GM19025 (cell line): ENCODE measurements around the gene MMP28.
"Not testable (repeated sequence)": the region's sequence is repeated elsewhere in the genome, so short reads cannot be mapped to it uniquely, and the experiment has no call there.

Experiments used
- ATAC-seq: cut with Tn5 transposase; IDR thresholded peaks from one replicate; pipeline ENCODE4 v1.9.1; 2021; ENCODE audit warnings: mild to moderate bottlenecking, low read depth, moderate library complexity; ENCODE audit not compliant: unreplicated experiment

Gene MMP28

DNA sequence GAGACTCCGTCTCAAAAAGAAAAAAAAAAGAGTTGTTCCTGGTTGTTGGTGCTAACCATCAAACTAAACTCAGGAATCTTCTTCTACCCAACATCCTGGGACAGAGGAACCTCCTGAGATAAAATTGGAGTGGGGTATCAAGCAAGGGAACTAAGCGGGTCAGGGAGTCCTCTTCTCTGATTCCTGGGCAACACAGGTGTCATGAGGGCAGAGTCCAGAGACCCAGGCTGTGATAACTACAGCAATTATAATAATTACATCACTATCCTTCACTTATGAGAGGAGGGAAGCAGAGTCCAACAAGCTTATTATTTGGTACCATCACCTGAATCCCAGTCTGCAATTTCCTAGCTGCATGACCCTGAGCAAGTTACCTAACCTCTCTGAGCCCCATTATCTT lies 26.6 kb downstream of the MMP28 start:
- no peak for ATAC-seq

DNA sequence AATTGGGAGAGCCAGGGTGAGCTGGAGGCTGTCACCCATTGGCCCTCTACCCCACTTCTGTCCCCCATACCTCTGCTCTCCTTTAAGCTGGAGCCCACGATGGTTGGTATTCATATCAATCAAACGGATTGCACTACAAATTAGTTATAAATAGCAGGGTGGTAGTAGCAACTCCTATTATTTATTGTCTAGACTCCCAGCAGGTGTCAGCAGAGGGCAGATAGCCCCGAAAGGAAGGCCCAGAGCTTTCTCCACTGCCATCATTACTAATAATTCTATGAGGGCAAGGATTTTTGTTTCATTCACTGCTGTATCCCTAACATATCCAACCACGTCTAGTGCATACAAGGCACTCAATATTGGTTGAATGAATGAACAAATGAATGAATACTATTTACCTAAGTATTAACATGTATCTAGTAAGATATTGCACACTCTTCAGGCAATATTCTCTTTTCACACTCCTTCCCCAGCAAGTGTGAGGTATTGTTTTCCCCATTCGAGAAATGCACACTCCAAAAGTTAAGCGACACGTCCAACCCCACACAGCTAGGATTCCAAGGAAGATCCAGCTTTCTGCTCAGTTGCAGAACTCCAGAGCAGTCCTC lies 28.4 kb downstream of the MMP28 start:
- ATAC-seq = no peak

DNA sequence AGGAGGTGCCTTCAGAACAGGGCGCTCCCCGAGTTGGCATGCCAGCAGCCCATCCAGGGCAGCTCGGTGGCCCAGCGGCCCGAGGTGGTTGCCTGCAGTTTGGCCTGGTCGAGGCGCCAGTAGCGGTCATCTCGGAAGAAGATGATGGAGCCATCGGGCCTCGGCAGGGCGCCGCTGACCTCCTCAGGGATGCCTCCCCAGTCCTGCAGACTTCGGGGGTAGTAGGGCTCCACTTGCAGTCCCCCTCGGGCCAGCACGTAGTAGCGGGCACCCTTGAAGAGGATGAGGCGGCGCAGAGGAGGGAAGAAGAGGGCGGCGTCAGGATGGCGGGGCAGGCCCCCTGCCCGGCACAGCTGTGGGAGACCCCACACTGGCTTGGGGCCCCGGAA lies 29.0 kb downstream of the MMP28 start:
- no peak for ATAC-seq

DNA sequence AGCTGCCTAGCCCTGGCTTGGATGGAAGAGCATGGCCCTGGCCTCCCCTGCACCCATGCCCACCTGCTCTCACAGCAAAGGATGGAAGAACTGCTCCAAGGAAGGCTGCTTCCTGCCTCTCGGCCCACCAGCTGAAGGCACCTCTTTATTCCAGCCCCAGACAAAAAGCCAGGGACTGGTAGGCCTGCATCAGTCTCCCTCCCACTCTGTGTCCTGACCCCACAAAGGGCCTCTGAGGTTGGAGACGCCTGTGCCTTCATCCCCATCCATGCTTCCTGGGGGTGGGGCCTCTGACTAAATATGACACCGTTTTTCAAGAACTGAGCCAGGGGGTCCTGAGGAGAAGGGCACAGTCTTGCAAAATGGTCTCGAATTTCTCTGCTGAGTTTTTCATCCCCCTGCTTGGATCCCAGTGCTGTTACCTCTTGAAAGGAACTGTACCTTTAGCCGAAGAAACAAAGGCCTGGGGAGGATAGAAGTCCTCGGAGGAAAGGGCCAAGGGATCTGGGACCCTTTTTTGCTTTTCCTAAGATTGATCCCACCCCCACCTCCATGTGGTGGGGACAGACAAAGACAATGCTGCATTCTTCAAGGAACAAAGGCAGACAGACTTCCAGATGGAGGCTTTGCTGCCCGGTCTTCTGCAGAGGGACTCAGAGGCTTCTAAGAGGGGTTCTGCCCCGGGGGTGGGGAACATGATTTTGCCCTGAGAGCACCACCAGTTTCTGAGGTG lies 29.5 kb downstream of the MMP28 start:
- ATAC-seq = no peak

DNA sequence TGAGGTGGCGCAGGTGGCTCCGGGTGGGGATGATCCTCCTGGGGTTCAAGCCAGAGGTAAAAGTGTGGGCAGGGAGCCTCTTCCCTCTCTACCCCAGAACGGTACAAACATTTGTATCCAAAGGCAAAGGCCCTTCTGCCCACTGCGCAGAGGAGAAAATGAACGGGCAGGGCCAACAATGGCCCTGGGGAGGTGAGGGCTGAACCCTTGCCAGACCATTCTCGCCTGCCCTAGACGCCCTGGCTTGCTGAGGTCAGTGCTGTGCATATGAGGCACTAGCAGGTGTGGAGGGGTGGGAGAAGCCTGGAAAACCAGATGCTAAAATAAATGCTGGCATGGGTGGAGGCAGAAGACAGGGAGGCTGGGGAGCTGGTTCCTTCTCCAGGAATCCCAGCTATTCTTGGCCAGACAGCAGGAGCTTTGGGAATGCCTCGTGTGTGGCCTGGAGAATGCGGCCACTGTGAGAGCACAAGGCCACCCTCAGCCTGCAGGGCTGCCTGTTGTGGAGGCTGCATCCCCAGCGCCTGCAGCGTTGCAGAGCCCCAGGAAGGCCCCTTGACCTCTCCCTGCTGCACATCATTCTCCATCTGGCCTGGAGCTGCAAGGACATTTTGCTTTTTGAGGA lies 30.2 kb downstream of the MMP28 start:
- no peak for ATAC-seq

DNA sequence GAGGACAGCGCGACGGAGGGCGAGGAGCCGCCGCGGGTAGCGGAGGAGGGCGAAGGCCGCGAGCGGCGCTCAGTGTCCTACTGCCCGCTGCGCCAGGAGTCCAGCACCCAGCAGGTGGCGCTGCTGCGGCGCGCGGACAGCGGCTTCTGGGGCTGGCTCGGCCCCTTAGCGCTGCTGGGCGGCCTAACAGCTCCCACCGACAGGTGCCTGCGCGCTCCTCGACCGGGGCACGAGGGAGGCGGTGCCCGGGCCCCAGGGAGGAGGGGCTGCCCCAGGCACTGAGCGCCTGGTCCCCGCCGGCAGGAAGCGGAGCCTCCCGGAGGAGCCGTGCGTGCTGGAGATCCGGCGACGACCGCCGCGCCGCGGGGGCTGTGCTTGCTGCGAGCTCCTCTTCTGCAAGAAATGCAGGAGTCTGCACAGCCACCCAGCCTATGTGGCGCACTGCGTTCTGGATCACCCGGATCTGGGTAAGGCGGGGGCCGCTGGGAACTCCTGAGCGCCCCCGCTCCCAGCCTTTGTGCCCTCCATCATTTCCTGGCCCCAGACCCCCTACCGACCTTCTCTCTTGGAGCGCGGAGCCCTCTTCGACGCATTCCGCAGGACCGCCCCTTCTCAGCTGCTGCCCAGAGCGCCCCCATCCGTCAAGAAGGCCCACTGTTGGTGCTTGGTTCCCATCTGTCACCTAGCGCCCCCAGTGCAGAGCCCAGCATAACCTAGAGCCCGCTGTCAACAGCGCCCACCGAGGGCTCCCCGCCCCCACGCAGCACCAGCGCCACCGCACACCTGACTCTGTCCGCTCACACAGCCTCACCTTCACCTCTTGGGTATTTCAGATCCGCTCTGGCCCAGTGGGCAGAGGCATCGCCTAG lies 31.1 kb downstream of the MMP28 start:
- ATAC-seq = peak; percentile 86

DNA sequence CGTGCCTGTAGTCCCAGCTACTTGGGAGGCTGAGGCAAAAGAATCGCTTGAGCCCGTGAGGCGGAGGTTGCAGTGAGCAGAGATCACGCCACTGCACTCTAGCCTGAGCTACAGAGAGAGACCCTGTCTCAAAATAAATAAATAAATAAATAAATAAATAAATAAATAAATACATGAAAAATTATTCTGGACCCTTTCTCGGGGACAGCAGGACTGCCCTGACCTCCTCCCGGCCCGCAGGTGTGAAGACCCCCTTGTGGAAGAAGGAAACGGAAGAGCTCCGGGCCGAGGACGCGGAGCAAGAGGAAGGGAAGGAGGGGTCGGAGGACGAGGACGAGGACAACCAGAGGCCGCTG lies 31.7 kb downstream of the MMP28 start:
- ATAC-seq = no peak

DNA sequence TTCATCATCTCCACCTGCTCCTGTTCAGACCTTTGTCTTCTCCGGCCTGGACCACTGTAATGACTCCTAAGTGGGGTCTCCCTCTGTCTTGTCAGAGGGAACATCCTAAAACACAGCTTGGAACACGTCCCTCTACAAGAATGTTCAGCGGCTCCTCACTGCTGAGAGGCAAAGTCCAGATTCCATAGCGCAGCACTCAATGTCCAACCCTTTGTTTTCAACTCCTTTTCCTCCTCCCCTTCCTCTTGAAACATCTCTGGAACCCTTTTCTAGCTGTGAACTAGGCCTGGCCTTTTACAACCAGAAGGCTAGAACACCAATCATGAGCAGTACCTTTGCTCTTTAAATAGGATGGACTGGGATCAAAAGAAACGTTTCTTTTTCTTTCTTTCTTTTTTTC lies 33.8 kb downstream of the MMP28 start:
- ATAC-seq = no peak

DNA sequence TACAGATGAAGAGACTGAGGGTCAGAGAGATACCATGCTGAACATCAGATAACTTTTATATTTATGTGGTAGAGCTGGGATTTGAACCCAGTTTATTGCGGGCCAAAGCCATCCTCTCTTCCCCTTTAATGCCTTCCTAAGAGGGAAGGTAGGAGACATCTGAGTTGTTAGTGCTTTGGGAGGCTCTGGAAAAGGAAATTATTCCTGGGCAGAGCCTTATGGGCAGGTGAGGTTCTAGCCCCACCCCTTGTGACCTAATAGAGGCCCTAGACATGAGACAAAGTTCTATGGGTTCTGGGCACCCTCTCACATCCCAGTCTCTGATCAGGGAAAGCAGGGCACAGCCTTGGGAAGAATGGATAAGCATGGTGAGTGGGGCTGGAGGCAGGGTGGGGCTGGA lies 34.9 kb downstream of the MMP28 start, which contains the start of gene C17orf50:
C17orf50 (plus strand) TSS at position 301 of the 400 bp plus-strand sequence; CDS start at position 356, 55 bp downstream.
- ATAC-seq = no peak

DNA sequence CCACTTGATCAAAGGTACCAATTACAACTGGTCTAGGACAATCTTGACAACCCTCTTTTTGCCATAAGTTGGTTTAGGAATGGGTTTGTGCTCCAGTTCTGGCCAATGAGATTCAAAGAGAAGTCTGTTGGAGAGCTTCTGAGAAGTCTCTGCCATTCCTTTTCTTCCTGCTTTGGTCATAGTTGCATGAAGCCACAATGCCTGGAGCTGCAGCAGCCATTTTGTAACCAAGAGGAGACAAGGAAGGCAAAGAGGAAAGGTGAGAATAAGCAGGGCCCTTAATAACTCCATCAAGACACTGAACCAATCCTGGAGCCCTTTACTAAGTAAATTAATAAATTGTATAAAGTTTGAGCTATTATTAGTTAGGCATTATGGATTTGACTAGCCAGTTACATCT lies 38.2 kb downstream of the MMP28 start:
- ATAC-seq = no peak

DNA sequence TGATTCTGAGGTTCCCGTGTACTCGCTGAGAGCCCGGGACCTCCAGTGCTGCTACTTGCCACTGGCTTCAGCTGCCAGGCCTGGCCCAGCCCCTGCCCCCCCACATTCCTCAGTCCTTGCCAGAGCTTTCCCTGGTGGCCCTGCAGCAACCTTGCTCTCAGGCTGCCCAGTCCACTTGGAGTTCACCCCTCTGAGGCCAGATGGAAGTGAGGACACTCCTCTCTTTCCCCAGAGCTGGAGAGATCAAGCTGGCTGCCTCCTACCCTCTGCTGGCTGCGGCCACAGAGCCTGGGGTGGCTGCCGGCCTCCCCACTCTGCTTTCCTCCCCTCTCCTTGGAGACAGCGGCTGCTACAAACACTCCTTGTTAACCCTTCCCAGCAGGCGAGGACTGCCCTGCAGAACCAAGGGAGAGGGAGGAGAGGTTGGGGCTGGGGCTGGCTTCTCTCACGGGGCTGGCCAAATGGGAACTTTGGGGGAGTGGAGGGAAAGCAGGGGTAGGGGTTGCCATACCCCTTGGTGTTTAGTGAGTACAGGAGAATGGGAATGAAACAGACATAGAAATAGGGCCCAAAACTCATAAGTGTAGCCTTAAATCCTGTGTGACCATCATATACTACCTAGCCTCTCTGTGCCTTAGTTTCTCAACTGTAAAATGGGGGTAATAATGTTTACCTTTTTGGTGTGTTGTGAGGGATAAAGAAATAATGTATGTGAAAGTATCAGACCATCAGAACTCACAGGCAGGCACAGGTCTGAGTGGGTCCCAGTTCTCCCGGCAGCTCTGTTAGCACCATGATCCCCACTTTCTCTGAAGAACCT lies 42.3 kb downstream of the MMP28 start, which contains the start of gene GAS2L2:
GAS2L2 (minus strand) TSS at position 295 of the 820 bp plus-strand sequence. CDS start 389 bp downstream, outside the sequence.
- no peak for ATAC-seq

DNA sequence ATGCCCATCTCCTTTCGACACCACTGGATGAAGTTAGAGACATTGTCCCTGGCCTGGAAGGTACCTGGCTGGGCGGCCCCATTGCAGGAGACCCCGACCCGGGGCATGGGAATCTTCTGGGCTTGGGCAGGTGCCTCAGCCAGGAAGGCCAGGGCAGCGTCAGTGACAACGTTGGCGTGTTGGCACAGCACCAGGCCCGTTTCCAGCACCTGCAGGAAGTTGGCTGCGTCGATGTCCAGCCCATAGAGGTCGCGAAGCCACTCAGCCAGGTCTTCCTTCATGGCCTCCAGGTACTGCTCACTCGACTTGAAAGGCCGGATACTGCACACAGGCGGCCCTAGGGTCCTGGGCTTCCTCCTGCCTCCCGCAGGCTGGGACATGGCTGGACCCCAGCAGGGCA lies 43.0 kb downstream of the MMP28 start:
- ATAC-seq = no peak

DNA sequence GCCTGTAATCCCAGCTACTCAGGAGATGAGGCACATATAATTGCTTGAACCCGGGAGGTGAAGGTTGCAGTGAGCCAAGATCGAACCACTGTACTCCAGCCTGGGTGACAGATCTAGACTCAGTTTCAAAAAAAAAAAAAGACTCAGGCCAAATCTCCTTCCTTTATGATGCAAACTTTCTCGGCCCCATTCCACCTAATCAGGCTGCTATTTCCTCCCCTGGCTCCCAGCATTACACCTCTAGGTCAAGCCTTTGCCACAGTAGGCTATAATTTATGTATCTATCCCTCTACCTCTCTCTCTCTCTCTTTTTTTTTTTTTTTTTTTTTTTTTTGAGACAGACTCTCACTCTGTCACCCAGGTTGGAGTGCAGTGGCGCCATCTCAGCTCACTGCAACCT lies 43.9 kb downstream of the MMP28 start:
- not testable (repeated sequence) for ATAC-seq

DNA sequence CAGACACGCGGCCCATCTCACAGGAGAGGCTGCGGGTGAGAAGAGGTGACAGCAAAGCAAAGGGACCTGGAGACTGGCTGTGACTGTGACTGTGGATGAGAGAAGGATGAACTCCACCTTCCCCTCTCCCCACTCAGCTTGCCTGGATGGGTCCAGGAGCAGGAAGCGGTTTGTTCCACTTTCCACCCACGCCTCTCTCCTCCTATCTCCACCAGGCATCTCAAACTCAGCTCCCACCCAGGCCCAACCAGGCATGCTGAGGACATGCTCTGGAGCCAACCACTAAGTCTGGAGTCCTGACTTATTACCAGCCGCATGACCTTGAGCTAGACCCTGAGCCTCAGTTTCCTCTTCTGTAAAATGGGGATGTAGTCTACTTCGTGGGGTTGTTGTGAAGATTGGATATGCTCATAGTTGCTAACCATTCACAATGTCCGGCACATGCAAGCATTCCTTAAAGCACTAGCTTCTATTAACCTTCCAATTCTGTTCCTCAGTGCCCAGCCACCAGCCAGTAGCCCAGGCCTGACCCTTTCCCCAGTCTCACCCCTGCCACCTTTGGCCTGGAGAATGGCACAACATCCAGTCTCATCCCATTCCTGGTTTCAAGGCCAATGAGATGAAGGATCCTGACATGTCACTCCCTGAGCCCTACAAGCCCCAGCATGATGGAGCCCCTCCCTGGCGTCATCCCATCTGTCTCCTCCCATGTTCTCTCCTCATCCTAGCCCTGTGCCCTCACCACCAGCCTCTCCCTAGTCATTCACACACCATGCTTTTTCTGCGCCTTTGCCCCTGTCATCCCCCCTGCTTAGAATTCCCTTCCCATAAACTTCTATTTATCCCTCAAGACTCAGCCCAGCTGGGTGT lies 44.7 kb downstream of the MMP28 start:
- no peak for ATAC-seq

DNA sequence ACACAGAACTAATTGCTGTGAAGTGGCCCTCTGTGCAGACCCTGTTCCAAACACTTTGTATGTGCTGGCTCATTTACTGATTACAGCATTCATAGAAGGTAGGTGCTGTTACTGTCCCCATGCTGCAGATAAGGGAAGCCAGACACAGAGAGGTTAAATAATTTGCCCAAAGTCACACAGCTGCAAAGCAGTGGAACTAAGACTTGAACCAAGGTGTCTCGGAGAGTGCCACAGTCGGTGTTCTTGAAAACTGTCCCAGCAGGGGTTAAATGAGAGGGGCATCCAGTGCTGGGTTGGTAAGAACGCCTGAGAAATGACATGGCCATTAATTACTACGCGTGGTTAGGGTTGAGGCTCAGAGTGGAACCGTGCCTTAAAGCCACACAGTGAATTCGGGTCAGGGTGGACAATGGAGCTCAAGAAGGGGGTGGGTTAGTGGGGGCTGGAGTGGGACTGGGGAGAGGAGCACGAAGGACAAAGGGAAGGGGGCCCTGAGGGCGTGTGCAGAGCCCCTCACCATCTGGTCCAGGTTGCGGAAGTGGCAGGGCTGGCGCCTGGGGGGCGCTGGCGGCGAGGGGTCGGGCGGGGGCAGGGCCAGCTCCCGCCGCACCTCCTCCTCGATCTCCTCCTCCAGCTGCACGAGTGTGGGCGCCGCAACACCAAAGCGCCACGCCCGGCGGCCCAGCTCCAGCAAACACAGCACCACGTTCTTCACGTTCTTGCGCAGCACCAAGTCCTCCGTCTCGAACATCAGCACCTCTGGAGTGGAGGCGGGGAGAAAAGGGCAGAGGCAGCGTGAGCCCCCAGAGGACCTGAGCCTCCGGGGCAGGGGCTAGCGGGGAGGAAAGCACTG lies 45.7 kb downstream of the MMP28 start:
- no peak for ATAC-seq

DNA sequence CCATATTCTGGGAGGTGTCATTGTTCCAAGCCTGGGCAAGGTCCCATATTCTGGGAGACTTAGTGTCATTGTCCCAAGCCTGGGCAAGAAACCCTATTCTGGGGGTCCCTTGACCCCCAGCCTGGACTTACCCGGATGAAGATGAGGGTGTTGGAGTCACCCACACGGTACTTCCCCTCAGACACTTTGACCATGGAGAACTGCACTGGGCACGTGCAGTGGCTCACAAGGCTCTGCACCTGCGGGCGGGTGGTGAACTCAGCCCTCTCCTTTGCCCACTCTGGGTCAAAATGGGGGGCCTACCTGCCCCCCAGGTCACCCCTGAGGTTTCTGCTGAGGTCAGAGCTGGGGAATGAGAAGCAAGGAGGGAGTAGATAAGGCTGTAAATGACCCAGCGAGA lies 46.5 kb downstream of the MMP28 start:
- ATAC-seq = no peak

DNA sequence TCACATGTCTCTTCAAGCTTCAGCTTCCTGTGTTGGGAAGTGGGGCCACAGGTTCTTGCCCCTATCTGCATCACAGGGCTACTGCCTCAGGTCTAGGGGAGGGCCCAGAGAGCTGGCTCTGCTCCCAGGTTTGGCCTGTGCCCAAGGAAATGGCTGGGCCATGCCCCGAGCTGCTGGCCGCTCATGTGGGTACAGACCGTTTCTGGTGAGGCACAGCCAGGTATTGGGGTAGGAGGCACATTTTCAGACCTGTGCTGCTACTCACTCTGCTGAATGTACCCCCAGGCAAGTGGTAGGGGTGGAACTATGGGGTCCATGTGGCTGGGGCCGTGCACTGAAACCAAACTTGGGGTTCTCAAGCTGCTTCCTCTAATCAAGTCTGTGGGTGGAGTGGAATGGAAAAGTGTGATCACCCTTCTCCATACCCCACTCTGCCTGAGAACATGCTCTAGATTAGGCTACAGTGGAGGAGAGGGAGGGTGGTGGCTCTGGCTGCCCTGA lies 47.0 kb downstream of the MMP28 start:
- ATAC-seq = no peak

DNA sequence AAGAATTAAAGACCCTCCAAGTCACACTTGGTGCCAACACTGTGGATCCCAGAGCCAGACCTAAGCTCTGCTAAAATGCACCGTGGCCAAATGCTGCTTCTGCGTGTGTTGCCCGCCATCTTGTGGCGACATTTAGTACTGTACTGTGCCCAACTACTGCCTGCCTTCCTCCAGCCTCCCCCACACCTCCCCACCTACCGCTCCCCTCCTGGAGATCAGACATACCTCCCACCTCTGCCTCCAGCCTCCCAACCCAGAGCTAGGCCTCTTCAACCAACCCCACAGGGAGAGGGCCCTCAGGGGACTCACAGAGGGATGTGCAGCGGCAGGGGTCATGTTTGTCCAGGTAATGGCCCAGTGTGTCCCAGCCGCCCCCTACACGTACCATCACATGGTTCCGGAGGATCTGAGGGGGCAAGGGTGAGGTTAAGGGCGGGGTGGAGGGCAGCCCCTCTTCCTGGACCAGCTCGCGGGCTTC lies 47.9 kb downstream of the MMP28 start:
- ATAC-seq = no peak
